ENCODE results near the gene CCSER1. TPM values are rescaled to one million over a fixed set of nuclear protein-coding genes. Genes with fewer than 3 reads are reported as not detected.

Gene CCSER1
- total RNA-seq, 1 experiment from 2014 or later, result 0.05 TPM

DNA sequence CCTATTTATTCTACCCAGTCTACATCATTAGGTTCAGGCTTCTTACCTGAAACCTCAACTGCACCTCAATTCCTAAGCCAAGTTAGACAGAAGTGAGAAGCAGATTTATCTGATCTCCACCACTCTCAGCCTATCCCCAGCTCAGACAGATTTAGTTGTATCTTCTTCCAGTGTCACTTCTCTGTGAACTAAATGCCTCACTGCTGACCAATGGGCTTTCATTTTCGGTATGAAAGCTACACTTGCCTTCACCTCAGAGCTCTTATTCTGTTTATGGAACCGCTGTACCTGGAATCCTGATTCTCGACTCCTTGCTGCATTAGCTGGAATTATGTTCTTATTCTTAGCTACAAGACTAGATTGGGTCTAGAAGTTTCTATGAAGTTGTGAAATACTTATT lies 833.2 kb downstream of the CCSER1 start:
- H3K9me3 ChIP-seq (ENCODE audit: control insufficient read depth, insufficient read depth, low read depth, low read length), result no peaks in the 10 kb centered on the region

DNA sequence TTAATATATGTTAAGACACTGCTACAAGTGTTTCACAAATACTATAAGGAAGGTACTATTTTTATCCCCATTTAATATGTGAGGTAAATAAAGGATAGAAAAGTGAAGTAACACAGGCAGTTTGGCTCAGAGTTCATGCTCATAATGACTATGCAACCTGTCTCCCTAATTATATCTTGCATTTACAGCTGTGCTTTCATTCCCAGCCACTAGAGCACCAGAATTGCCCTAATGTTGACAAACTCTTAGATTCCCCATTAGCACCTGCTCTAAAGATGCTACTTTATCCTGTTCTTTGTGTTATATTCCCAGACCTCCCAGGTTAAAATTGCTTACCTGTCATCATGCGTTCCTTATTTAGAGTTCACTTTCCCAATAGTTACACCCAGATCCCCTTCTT lies 833.6 kb downstream of the CCSER1 start:
- in situ Hi-C loops (cut with HindIII; ENCODE audit: low pct_unique_long_range_greater_than_20kb, low sequenced_read_pairs), result no loop called here
- no TSS peak for BruUV-seq (replicated peaks)
- no peak for DNase-seq (ENCODE audit: low read depth, low spot score)
- H3K4me1 ChIP-seq (ENCODE audit: control insufficient read depth, insufficient read depth, low read length), result no peaks in the 10 kb centered on the region; the same call in 1 of the 2 replicates
- no peaks in the 10 kb centered on the region for H3K9me3 ChIP-seq (ENCODE audit: control insufficient read depth, insufficient read depth, low read depth, low read length)
- no peak overlapping the region for H3K27ac ChIP-seq (ENCODE audit: low read length)
- TF ChIP-seq, protein P1, sequence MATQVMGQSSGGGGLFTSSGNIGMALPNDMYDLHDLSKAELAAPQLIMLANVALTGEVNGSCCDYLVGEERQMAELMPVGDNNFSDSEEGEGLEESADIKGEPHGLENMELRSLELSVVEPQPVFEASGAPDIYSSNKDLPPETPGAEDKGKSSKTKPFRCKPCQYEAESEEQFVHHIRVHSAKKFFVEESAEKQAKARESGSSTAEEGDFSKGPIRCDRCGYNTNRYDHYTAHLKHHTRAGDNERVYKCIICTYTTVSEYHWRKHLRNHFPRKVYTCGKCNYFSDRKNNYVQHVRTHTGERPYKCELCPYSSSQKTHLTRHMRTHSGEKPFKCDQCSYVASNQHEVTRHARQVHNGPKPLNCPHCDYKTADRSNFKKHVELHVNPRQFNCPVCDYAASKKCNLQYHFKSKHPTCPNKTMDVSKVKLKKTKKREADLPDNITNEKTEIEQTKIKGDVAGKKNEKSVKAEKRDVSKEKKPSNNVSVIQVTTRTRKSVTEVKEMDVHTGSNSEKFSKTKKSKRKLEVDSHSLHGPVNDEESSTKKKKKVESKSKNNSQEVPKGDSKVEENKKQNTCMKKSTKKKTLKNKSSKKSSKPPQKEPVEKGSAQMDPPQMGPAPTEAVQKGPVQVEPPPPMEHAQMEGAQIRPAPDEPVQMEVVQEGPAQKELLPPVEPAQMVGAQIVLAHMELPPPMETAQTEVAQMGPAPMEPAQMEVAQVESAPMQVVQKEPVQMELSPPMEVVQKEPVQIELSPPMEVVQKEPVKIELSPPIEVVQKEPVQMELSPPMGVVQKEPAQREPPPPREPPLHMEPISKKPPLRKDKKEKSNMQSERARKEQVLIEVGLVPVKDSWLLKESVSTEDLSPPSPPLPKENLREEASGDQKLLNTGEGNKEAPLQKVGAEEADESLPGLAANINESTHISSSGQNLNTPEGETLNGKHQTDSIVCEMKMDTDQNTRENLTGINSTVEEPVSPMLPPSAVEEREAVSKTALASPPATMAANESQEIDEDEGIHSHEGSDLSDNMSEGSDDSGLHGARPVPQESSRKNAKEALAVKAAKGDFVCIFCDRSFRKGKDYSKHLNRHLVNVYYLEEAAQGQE (IDR thresholded peaks at IDR 0.05; ENCODE audit: insufficient read depth in 1 of 2, low read depth in 2 of 2, low read length in 1 of 2), result no peak
- no peak for TF ChIP-seq TCF7L2 (IDR thresholded peaks at IDR 0.05; ENCODE audit: low read depth, low read length)
- TF ChIP-seq, protein P2, sequence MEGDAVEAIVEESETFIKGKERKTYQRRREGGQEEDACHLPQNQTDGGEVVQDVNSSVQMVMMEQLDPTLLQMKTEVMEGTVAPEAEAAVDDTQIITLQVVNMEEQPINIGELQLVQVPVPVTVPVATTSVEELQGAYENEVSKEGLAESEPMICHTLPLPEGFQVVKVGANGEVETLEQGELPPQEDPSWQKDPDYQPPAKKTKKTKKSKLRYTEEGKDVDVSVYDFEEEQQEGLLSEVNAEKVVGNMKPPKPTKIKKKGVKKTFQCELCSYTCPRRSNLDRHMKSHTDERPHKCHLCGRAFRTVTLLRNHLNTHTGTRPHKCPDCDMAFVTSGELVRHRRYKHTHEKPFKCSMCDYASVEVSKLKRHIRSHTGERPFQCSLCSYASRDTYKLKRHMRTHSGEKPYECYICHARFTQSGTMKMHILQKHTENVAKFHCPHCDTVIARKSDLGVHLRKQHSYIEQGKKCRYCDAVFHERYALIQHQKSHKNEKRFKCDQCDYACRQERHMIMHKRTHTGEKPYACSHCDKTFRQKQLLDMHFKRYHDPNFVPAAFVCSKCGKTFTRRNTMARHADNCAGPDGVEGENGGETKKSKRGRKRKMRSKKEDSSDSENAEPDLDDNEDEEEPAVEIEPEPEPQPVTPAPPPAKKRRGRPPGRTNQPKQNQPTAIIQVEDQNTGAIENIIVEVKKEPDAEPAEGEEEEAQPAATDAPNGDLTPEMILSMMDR (IDR thresholded peaks at IDR 0.05), result no peak; the same call in 1 of the 2 replicates
- TF ChIP-seq POLR2AphosphoS5 (IDR thresholded peaks at IDR 0.05; ENCODE audit: low read depth, low read length), result no peak
- no peak for TF ChIP-seq SIN3A (IDR thresholded peaks at IDR 0.05; ENCODE audit: borderline replicate concordance, insufficient read depth, low read depth, low read length)
- intact Hi-C loops (cut with micrococcal nuclease; ENCODE audit: unreplicated experiment), result no loop called here
- no peaks in the 10 kb centered on the region for H3K27me3 ChIP-seq (ENCODE audit: control insufficient read depth, insufficient read depth, low read length)
- POLR2A ChIA-PET, result no interaction called here
- no peak overlapping the region for H3K4me3 ChIP-seq (ENCODE audit: low read depth in 2 of 2, low read length in 2 of 2)
- CTCF ChIA-PET, result no interaction called here
- no peak for ATAC-seq
- H3K36me3 ChIP-seq (ENCODE audit: control insufficient read depth, insufficient read depth, low read length), result no peaks in the 10 kb centered on the region

More for the DNA sequence above, 833.2 kb downstream of the CCSER1 start:
- CTCF ChIA-PET, result no interaction called here
- ATAC-seq (no peak), DNase-seq (ENCODE audit: low read depth, low spot score) (no peak)
- Histone ChIP-seq H3K36me3 (ENCODE audit: control insufficient read depth, insufficient read depth, low read length) (no peaks in the 10 kb centered on the region), H3K27ac (ENCODE audit: low read length) (no peak overlapping the region), H3K4me3 (ENCODE audit: low read depth in 2 of 2, low read length in 2 of 2) (no peak overlapping the region), H3K27me3 (ENCODE audit: control insufficient read depth, insufficient read depth, low read length) (no peaks in the 10 kb centered on the region), H3K4me1 (ENCODE audit: control insufficient read depth, insufficient read depth, low read length) (no peaks in the 10 kb centered on the region; the same call in 1 of the 2 replicates)
- BruUV-seq (replicated peaks), result no TSS peak
- no peak for TF ChIP-seq POLR2AphosphoS5 (IDR thresholded peaks at IDR 0.05; ENCODE audit: low read depth, low read length)
- TF ChIP-seq SIN3A (IDR thresholded peaks at IDR 0.05; ENCODE audit: borderline replicate concordance, insufficient read depth, low read depth, low read length), result no peak
- TF ChIP-seq TCF7L2 (IDR thresholded peaks at IDR 0.05; ENCODE audit: low read depth, low read length), result no peak
- TF ChIP-seq, protein P2 (IDR thresholded peaks at IDR 0.05), result no peak
- TF ChIP-seq, protein P1 (IDR thresholded peaks at IDR 0.05; ENCODE audit: insufficient read depth in 1 of 2, low read depth in 2 of 2, low read length in 1 of 2), result no peak
- in situ Hi-C loops (cut with HindIII; ENCODE audit: low pct_unique_long_range_greater_than_20kb, low sequenced_read_pairs) (no loop called here), intact Hi-C loops (cut with micrococcal nuclease; ENCODE audit: unreplicated experiment) (no loop called here)
- POLR2A ChIA-PET, result no interaction called here
